K562 (cell line): ENCODE results near the gene TMEM204. TPM values are rescaled to one million over a fixed set of nuclear protein-coding genes. Genes with fewer than 3 reads are reported as not detected.

ENCODE experiments used
- ATAC-seq: fragments of 200-7000 bp; cut with Tn5 transposase; 3 replicates; pipeline ENCODE4 v1.9.1; 2020; ENCODE audit warnings: moderate library complexity
- BruUV-seq: library from RNA; stranded (reverse); fragments of 400-500 nt; replicated peaks from 2 replicates; lab custom pipeline; 2021; lab: Mats Ljungman, UMichigan
- CTCF ChIA-PET: fragments of 300-600 bp; formaldehyde crosslinking; extraction: SDS; loops from one replicate; lab custom pipeline; 2021; ENCODE audit warnings: low intra/inter-chr PET ratio; lab: Yijun Ruan, JAX
- POLR2A ChIA-PET: fragments of 300-600, 350-650 bp; sonication (Branson Sonifier 250); formaldehyde crosslinking; extraction: SDS; loops from one replicate; lab custom pipeline; 2021; ENCODE audit warnings: antibody characterized with exemption, inconsistent platforms; lab: Yijun Ruan, JAX
- DNase-seq, 4 experiments: peaks; one replicate each; pipeline versions ENCODE4 v3.0.0 to v3.0.0-alpha.2; 2011 to 2018; ENCODE audit warnings: low spot score in 3 of 4, mixed read lengths in 3 of 4; ENCODE audit errors: extremely low read depth in 1 of 4
- FAIRE-seq: peaks from 2 replicates; lab custom pipeline; 2011; peaks lifted over from hg19 to GRCh38; lab: Jason Lieb, UNC
- H2AFZ ChIP-seq: 2 replicates; pipeline ENCODE4 v1.6.0; 2011; ENCODE audit warnings: low read depth, low read length, control low read depth, inconsistent platforms
- H3K27ac ChIP-seq: fragments of 200-600 bp; 3 replicates; pipeline ENCODE4 v1.8.0; 2011; ENCODE audit warnings: low read depth, mild to moderate bottlenecking, control low read depth, inconsistent platforms, low read length, moderate library complexity, mixed read lengths; ENCODE audit errors: extremely low read depth
- H3K27me3 ChIP-seq, 2 experiments: fragments of 300-600 bp in 1 of 2; 2 replicates in 1 of 2; 3 replicates in 1 of 2; pipeline versions ENCODE4 v1.6.0 to v1.8.0; 2011; ENCODE audit warnings: inconsistent platforms in 2 of 2, low read length in 2 of 2, mild to moderate bottlenecking in 1 of 2, mixed read lengths in 1 of 2, moderate library complexity in 1 of 2; ENCODE audit not compliant: control insufficient read depth in 2 of 2, insufficient read depth in 2 of 2
- H3K36me3 ChIP-seq: fragments of 300-600 bp; 3 replicates; pipeline ENCODE4 v1.8.0; 2011; ENCODE audit warnings: mild to moderate bottlenecking, low read length, inconsistent platforms; ENCODE audit not compliant: control insufficient read depth, insufficient read depth
- H3K4me1 ChIP-seq, 2 experiments: fragments of 200-600 bp in 1 of 2; replicated peaks in 1 of 2; 2 replicates in 1 of 2; 3 replicates in 1 of 2; pipeline versions ENCODE4 v1.5.1 to v1.8.0; 2011; ENCODE audit warnings: inconsistent platforms in 2 of 2, low read length in 2 of 2, mild to moderate bottlenecking in 1 of 2, mixed read lengths in 1 of 2, moderate library complexity in 1 of 2; ENCODE audit not compliant: control insufficient read depth in 2 of 2, insufficient read depth in 2 of 2
- H3K4me2 ChIP-seq: 2 replicates; pipeline ENCODE4 v1.6.1; 2011; ENCODE audit warnings: low read length, control low read depth, inconsistent platforms, mixed read lengths; ENCODE audit not compliant: insufficient read depth
- H3K4me3 ChIP-seq: fragments of 200-600 bp; sonication (generic), shearing (Covaris generic); 2 replicates; pipeline ENCODE4 v1.5.1; 2016; ENCODE audit warnings: control low read depth, inconsistent platforms
- H3K79me2 ChIP-seq: fragments of 200-600 bp; 3 replicates; pipeline ENCODE4 v1.8.0; 2011; ENCODE audit warnings: low read length, inconsistent platforms; ENCODE audit not compliant: control insufficient read depth, insufficient read depth
- H3K9ac ChIP-seq, 2 experiments: 2 replicates each; pipeline versions ENCODE4 v1.6.0 to v1.6.1; 2011; ENCODE audit warnings: low read depth in 2 of 2, low read length in 2 of 2, control low read depth in 1 of 2, inconsistent platforms in 1 of 2, mild to moderate bottlenecking in 1 of 2, mixed read lengths in 1 of 2; ENCODE audit not compliant: insufficient read depth in 1 of 2
- H3K9me1 ChIP-seq: one replicate; pipeline ENCODE4 v1.6.0; 2011; ENCODE audit warnings: inconsistent platforms, mild to moderate bottlenecking, low read length, moderate library complexity; ENCODE audit not compliant: control insufficient read depth, insufficient read depth
- H3K9me3 ChIP-seq: replicated peaks from 2 replicates; pipeline ENCODE4 v1.5.1; 2011; ENCODE audit warnings: low read depth, low read length, inconsistent platforms; ENCODE audit not compliant: control insufficient read depth, insufficient read depth
- H4K20me1 ChIP-seq: replicated peaks from 2 replicates; pipeline ENCODE4 v1.6.1; 2011; ENCODE audit warnings: low read length, inconsistent platforms, mixed read lengths; ENCODE audit not compliant: control insufficient read depth, insufficient read depth
- E2F1 ChIP-seq: sonication (generic); formaldehyde crosslinking; IDR thresholded peaks from 2 replicates; pipeline ENCODE4 v1.8.1; 2023; ENCODE audit warnings: mild to moderate bottlenecking, missing genetic modification reagents, moderate library complexity
- HMG20B ChIP-seq: fragments of 250-450 bp; sonication (Bioruptor Pico); IDR thresholded peaks from 2 replicates; pipeline ENCODE4 v1.5.0; 2021; ENCODE audit warnings: mild to moderate bottlenecking
- PYGO2 ChIP-seq: fragments of 450-650 bp; IDR thresholded peaks from 2 replicates; pipeline ENCODE4 v1.6.1; 2016; ENCODE audit warnings: mild to moderate bottlenecking, missing genetic modification characterization, moderate library complexity, missing compliant biosample characterization
- SFPQ ChIP-seq: fragments of 200-400 bp; formaldehyde crosslinking; IDR thresholded peaks from 2 replicates; pipeline ENCODE4 v1.6.1; 2017; ENCODE audit warnings: mild to moderate bottlenecking, low read depth, low read length, moderate library complexity
- SRSF7 ChIP-seq: fragments of 200-400 bp; formaldehyde crosslinking; optimal IDR thresholded peaks from 2 replicates; pipeline ENCODE3; 2017; ENCODE audit warnings: mild to moderate bottlenecking, low read depth, low read length
- THAP7 ChIP-seq: fragments of 250-450 bp; sonication (Bioruptor Pico); IDR thresholded peaks from 2 replicates; pipeline ENCODE4 v1.5.0; 2021
- THRAP3 ChIP-seq: fragments of 450-650 bp; IDR thresholded peaks from 2 replicates; pipeline ENCODE4 v1.6.1; 2016; ENCODE audit warnings: mild to moderate bottlenecking, inconsistent platforms, borderline replicate concordance
- WGBS: fragments of 100-300 bp; shearing (Covaris generic); methylation state at CpG from one replicate; pipeline ENCODE4 v1.1.6; 2016; ENCODE audit warnings: low coverage, mixed read lengths; ENCODE audit not compliant: insufficient coverage; ENCODE audit errors: missing lambda C conversion rate; 5-methylcytosine and 5-hydroxymethylcytosine counted together
- in situ Hi-C: fragments of 300-500 bp; cut with MboI; formaldehyde crosslinking; loops from 4 replicates; pipeline ENCODE4 v1.15.0; 2018; ENCODE audit warnings: inconsistent platforms, mixed read lengths
- intact Hi-C: fragments of 100-400 bp; cut with micrococcal nuclease; formaldehyde crosslinking; loops from 2 replicates; pipeline ENCODE4 v1.14.2; 2022
- polyA plus RNA-seq, 8 experiments: library from polyadenylated mRNA; depleted of rRNA in 4 of 8; stranded (reverse) in 5 of 8; unstranded in 3 of 8; fragments of >200 nt; fragmentation: Nextera tagmentation in 2 of 8; fragmentation: Illumina TruSeq in 1 of 8; extraction: Ambion mirVana in 2 of 8; extraction: Trizol in 1 of 8; gene quantifications; 2 replicates each; pipeline versions ENCODE4 v1.2.1 to v1.2.3, GENCODE V29; 2011 to 2014; ENCODE audit warnings: inconsistent platforms in 1 of 8, missing spikeins in 1 of 8
- total RNA-seq, 7 experiments: library from RNA; depleted of rRNA in 6 of 7; stranded (reverse); fragments of >200 nt in 6 of 7; fragmentation: Illumina TruSeq in 2 of 7; extraction: Trizol in 2 of 7; gene quantifications; 2 replicates each; pipeline versions ENCODE4 v1.2.1 to v1.2.3, GENCODE V29; 2011 to 2021; ENCODE audit warnings: low replicate concordance in 1 of 7

Gene TMEM204
- total and polyA plus RNA-seq, 9 of the 15 experiments (the other 6 are each of a cell fraction or from before 2014, with no cell fraction given) = 0.04 to 0.18 TPM; not detected in 7

GRCh38 chr16:1546430-1546829 lies 13.0 kb downstream of the TMEM204 start (continued):
- TF ChIP-seq THAP7 (CRISPR knock-in tag) (no peak), SRSF7 (no peak), PYGO2 (no peak), THRAP3 (no peak), E2F1 (CRISPR knock-in tag) (no peak), HMG20B (no peak)
- TF ChIP-seq, all 486 proteins: peak for 0

- no peak for ATAC-seq
- 37% methylated on average over 5 of the region's 5 CpGs for WGBS
- no peak overlapping the region for H3K4me2 ChIP-seq
- peaks cover 2 to 34% of the 10 kb centered on the region in 2 experiments; a peak in 4 of 5 replicates for H3K27me3 ChIP-seq
- no peaks in the 10 kb centered on the region for H3K9me1 ChIP-seq
- intact Hi-C loops (no loop called here), in situ Hi-C loops (no loop called here)
- no peak overlapping the region for H3K4me3 ChIP-seq
- BruUV-seq = no TSS peak
- no peaks in the 10 kb centered on the region for H4K20me1 ChIP-seq
- no peak overlapping the region for H2AFZ ChIP-seq
- H3K9ac ChIP-seq = no peak overlapping the region
- CTCF ChIA-PET = no interaction called here
- TF ChIP-seq SFPQ = no peak
- H3K27ac ChIP-seq = no peak overlapping the region
- POLR2A ChIA-PET = interaction anchor here (0.6 kb wide), 1 partner anchor 38 kb away, joined by 3 read pairs; no protein-coding TSS in a partner anchor
- DNase-seq = no peak
- no peaks in the 10 kb centered on the region for H3K79me2 ChIP-seq
- peaks cover 7 to 30% of the 10 kb centered on the region in 2 experiments; a peak in 4 of 5 replicates for H3K4me1 ChIP-seq
- H3K9me3 ChIP-seq = no peaks in the 10 kb centered on the region
- FAIRE-seq = no peak
- H3K36me3 ChIP-seq = no peaks in the 10 kb centered on the region
Measured at GRCh38 chr16:1548233-1548632, 14.8 kb downstream of the TMEM204 start.
